K562 (cell line): Measurements from ENCODE around the gene CAMK2B. TPM values are rescaled to one million over a fixed set of nuclear protein-coding genes. Genes with fewer than 3 reads are reported as not detected.

ENCODE experiments used
- ATAC-seq: fragments of 200-7000 bp; cut with Tn5 transposase; 3 replicates; pipeline ENCODE4 v1.9.1; 2020; ENCODE audit warnings: moderate library complexity
- BruUV-seq: library from RNA; stranded (reverse); fragments of 400-500 nt; replicated peaks from 2 replicates; lab custom pipeline; 2021; lab: Mats Ljungman, UMichigan
- CTCF ChIA-PET: fragments of 300-600 bp; formaldehyde crosslinking; extraction: SDS; loops from one replicate; lab custom pipeline; 2021; ENCODE audit warnings: low intra/inter-chr PET ratio; lab: Yijun Ruan, JAX
- POLR2A ChIA-PET: fragments of 300-600, 350-650 bp; sonication (Branson Sonifier 250); formaldehyde crosslinking; extraction: SDS; loops from one replicate; lab custom pipeline; 2021; ENCODE audit warnings: antibody characterized with exemption, inconsistent platforms; lab: Yijun Ruan, JAX
- DNase-seq, 4 experiments: peaks; one replicate each; pipeline versions ENCODE4 v3.0.0 to v3.0.0-alpha.2; 2011 to 2018; ENCODE audit warnings: low spot score in 3 of 4, mixed read lengths in 3 of 4; ENCODE audit errors: extremely low read depth in 1 of 4
- FAIRE-seq: peaks from 2 replicates; lab custom pipeline; 2011; peaks lifted over from hg19 to GRCh38; lab: Jason Lieb, UNC
- H2AFZ ChIP-seq: 2 replicates; pipeline ENCODE4 v1.6.0; 2011; ENCODE audit warnings: low read depth, low read length, control low read depth, inconsistent platforms
- H3K27ac ChIP-seq: fragments of 200-600 bp; 3 replicates; pipeline ENCODE4 v1.8.0; 2011; ENCODE audit warnings: low read depth, mild to moderate bottlenecking, control low read depth, inconsistent platforms, low read length, moderate library complexity, mixed read lengths; ENCODE audit errors: extremely low read depth
- H3K27me3 ChIP-seq, 2 experiments: fragments of 300-600 bp in 1 of 2; 2 replicates in 1 of 2; 3 replicates in 1 of 2; pipeline versions ENCODE4 v1.6.0 to v1.8.0; 2011; ENCODE audit warnings: inconsistent platforms in 2 of 2, low read length in 2 of 2, mild to moderate bottlenecking in 1 of 2, mixed read lengths in 1 of 2, moderate library complexity in 1 of 2; ENCODE audit not compliant: control insufficient read depth in 2 of 2, insufficient read depth in 2 of 2
- H3K36me3 ChIP-seq: fragments of 300-600 bp; 3 replicates; pipeline ENCODE4 v1.8.0; 2011; ENCODE audit warnings: mild to moderate bottlenecking, low read length, inconsistent platforms; ENCODE audit not compliant: control insufficient read depth, insufficient read depth
- H3K4me1 ChIP-seq, 2 experiments: fragments of 200-600 bp in 1 of 2; replicated peaks in 1 of 2; 2 replicates in 1 of 2; 3 replicates in 1 of 2; pipeline versions ENCODE4 v1.5.1 to v1.8.0; 2011; ENCODE audit warnings: inconsistent platforms in 2 of 2, low read length in 2 of 2, mild to moderate bottlenecking in 1 of 2, mixed read lengths in 1 of 2, moderate library complexity in 1 of 2; ENCODE audit not compliant: control insufficient read depth in 2 of 2, insufficient read depth in 2 of 2
- H3K4me2 ChIP-seq: 2 replicates; pipeline ENCODE4 v1.6.1; 2011; ENCODE audit warnings: low read length, control low read depth, inconsistent platforms, mixed read lengths; ENCODE audit not compliant: insufficient read depth
- H3K4me3 ChIP-seq: fragments of 200-600 bp; sonication (generic), shearing (Covaris generic); 2 replicates; pipeline ENCODE4 v1.5.1; 2016; ENCODE audit warnings: control low read depth, inconsistent platforms
- H3K79me2 ChIP-seq: fragments of 200-600 bp; 3 replicates; pipeline ENCODE4 v1.8.0; 2011; ENCODE audit warnings: low read length, inconsistent platforms; ENCODE audit not compliant: control insufficient read depth, insufficient read depth
- H3K9ac ChIP-seq, 2 experiments: 2 replicates each; pipeline versions ENCODE4 v1.6.0 to v1.6.1; 2011; ENCODE audit warnings: low read depth in 2 of 2, low read length in 2 of 2, control low read depth in 1 of 2, inconsistent platforms in 1 of 2, mild to moderate bottlenecking in 1 of 2, mixed read lengths in 1 of 2; ENCODE audit not compliant: insufficient read depth in 1 of 2
- H3K9me1 ChIP-seq: one replicate; pipeline ENCODE4 v1.6.0; 2011; ENCODE audit warnings: inconsistent platforms, mild to moderate bottlenecking, low read length, moderate library complexity; ENCODE audit not compliant: control insufficient read depth, insufficient read depth
- H3K9me3 ChIP-seq: replicated peaks from 2 replicates; pipeline ENCODE4 v1.5.1; 2011; ENCODE audit warnings: low read depth, low read length, inconsistent platforms; ENCODE audit not compliant: control insufficient read depth, insufficient read depth
- H4K20me1 ChIP-seq: replicated peaks from 2 replicates; pipeline ENCODE4 v1.6.1; 2011; ENCODE audit warnings: low read length, inconsistent platforms, mixed read lengths; ENCODE audit not compliant: control insufficient read depth, insufficient read depth
- DDX20 ChIP-seq: fragments of 450-650 bp; IDR thresholded peaks from 2 replicates; pipeline ENCODE4 v1.6.1; 2016; ENCODE audit warnings: missing genetic modification characterization, low read depth, mild to moderate bottlenecking, missing compliant biosample characterization, moderate library complexity
- DPF2 ChIP-seq: fragments of 450-650 bp; IDR thresholded peaks from 2 replicates; pipeline ENCODE4 v1.6.1; 2016
- IFI16 ChIP-seq: fragments of 250-450 bp; sonication (Bioruptor Pico); IDR thresholded peaks from 2 replicates; pipeline ENCODE4 v2.1.2; 2022; ENCODE audit warnings: mild to moderate bottlenecking, inconsistent platforms
- ILK ChIP-seq: fragments of 450-650 bp; IDR thresholded peaks from 2 replicates; pipeline ENCODE4 v1.6.1; 2016; ENCODE audit warnings: missing genetic modification characterization, low read depth, mild to moderate bottlenecking, missing compliant biosample characterization, moderate library complexity, borderline replicate concordance
- JUNB ChIP-seq: fragments of 450-650 bp; formaldehyde crosslinking; conservative IDR thresholded peaks from 2 replicates; pipeline ENCODE4 v1.4.0; 2020; ENCODE audit warnings: mild to moderate bottlenecking
- PHF21A ChIP-seq: fragments of 450-650 bp; IDR thresholded peaks from 2 replicates; pipeline ENCODE4 v1.6.1; 2017; ENCODE audit warnings: low read depth, borderline replicate concordance
- ZC3H4 ChIP-seq: sonication (generic); formaldehyde crosslinking; IDR thresholded peaks from 2 replicates; pipeline ENCODE4 v1.9.0; 2021; ENCODE audit warnings: missing genetic modification reagents, borderline replicate concordance
- ZNF165 ChIP-seq: fragments of 250-450 bp; sonication (Bioruptor Pico); IDR thresholded peaks from 2 replicates; pipeline ENCODE4 v1.4.0; 2020; ENCODE audit warnings: borderline replicate concordance
- ZNF444 ChIP-seq: fragments of 250-450 bp; sonication (Bioruptor Pico); IDR thresholded peaks from 2 replicates; pipeline ENCODE4 v1.4.0; 2020; ENCODE audit warnings: mild to moderate bottlenecking, moderate library complexity
- ZNF561 ChIP-seq: fragments of 450-650 bp; formaldehyde crosslinking; conservative IDR thresholded peaks from 2 replicates; pipeline ENCODE4 v1.4.0; 2020; ENCODE audit warnings: mild to moderate bottlenecking, moderate library complexity
- ZNF76 ChIP-seq: fragments of 250-450 bp; sonication (Bioruptor Pico); IDR thresholded peaks from 2 replicates; pipeline ENCODE4 v1.4.0; 2020; ENCODE audit warnings: mild to moderate bottlenecking, moderate library complexity, borderline replicate concordance
- ZNF77 ChIP-seq: fragments of 250-450 bp; sonication (Bioruptor Pico); IDR thresholded peaks from 2 replicates; pipeline ENCODE4 v1.5.0; 2020
- ZNF830 ChIP-seq: fragments of 250-450 bp; sonication (Bioruptor Pico); IDR thresholded peaks from 2 replicates; pipeline ENCODE4 v1.5.0; 2021; ENCODE audit warnings: mild to moderate bottlenecking
- WGBS: fragments of 100-300 bp; shearing (Covaris generic); methylation state at CpG from one replicate; pipeline ENCODE4 v1.1.6; 2016; ENCODE audit warnings: low coverage, mixed read lengths; ENCODE audit not compliant: insufficient coverage; ENCODE audit errors: missing lambda C conversion rate; 5-methylcytosine and 5-hydroxymethylcytosine counted together
- in situ Hi-C: fragments of 300-500 bp; cut with MboI; formaldehyde crosslinking; loops from 4 replicates; pipeline ENCODE4 v1.15.0; 2018; ENCODE audit warnings: inconsistent platforms, mixed read lengths
- intact Hi-C: fragments of 100-400 bp; cut with micrococcal nuclease; formaldehyde crosslinking; loops from 2 replicates; pipeline ENCODE4 v1.14.2; 2022
- polyA plus RNA-seq, 8 experiments: library from polyadenylated mRNA; depleted of rRNA in 4 of 8; stranded (reverse) in 5 of 8; unstranded in 3 of 8; fragments of >200 nt; fragmentation: Nextera tagmentation in 2 of 8; fragmentation: Illumina TruSeq in 1 of 8; extraction: Ambion mirVana in 2 of 8; extraction: Trizol in 1 of 8; gene quantifications; 2 replicates each; pipeline versions ENCODE4 v1.2.1 to v1.2.3, GENCODE V29; 2011 to 2014; ENCODE audit warnings: inconsistent platforms in 1 of 8, missing spikeins in 1 of 8
- total RNA-seq, 7 experiments: library from RNA; depleted of rRNA in 6 of 7; stranded (reverse); fragments of >200 nt in 6 of 7; fragmentation: Illumina TruSeq in 2 of 7; extraction: Trizol in 2 of 7; gene quantifications; 2 replicates each; pipeline versions ENCODE4 v1.2.1 to v1.2.3, GENCODE V29; 2011 to 2021; ENCODE audit warnings: low replicate concordance in 1 of 7
- TF ChIP-seq, protein P1 (sequence below): fragments of 250-450 bp; sonication (Bioruptor Pico); IDR thresholded peaks from 2 replicates; pipeline ENCODE4 v1.5.0; 2021; ENCODE audit warnings: mild to moderate bottlenecking, borderline replicate concordance
- TF ChIP-seq, protein P2 (sequence below): fragments of 250-450 bp; sonication (Bioruptor Pico); IDR thresholded peaks from 2 replicates; pipeline ENCODE4 v1.8.0; 2021; ENCODE audit warnings: moderate library complexity, mild to moderate bottlenecking, inconsistent platforms
- TF ChIP-seq, protein P3 (sequence below): fragments of 250-450 bp; sonication (Bioruptor Pico); IDR thresholded peaks from 2 replicates; pipeline ENCODE4 v1.5.0; 2021; ENCODE audit warnings: mild to moderate bottlenecking, moderate library complexity
- TF ChIP-seq, protein P4 (sequence below): fragments of 250-450 bp; sonication (Bioruptor Pico); IDR thresholded peaks from 2 replicates; pipeline ENCODE4 v1.5.0; 2020; ENCODE audit warnings: mild to moderate bottlenecking

Gene CAMK2B
- total and polyA plus RNA-seq, 9 of the 15 experiments (the other 6 are each of a cell fraction or from before 2014, with no cell fraction given), result 0.04 to 0.09 (median 0.05) TPM; not detected in 4

DNA sequence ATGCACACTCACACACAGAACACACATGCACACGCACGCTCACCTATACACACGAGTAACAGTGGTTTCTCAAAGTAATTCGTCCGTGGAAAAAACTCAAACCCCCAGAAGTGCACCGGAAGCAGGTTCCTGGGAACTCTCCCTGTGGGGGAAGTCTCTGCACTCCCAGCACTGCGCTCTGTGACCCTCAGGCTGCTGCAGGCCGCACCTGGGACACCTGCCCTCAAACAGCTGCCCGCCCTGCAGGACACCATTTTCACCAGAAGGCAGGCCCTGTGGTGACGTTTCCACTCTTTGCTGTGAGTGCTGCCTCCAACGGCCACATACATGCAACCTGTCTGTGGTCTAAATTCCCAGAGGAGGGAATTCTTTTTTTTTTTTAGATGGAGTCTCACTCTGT is 103.3 kb downstream of the CAMK2B start:
- Histone ChIP-seq H3K27me3 (peaks cover 11 to 29% of the 10 kb centered on the region in 2 experiments; a peak in 4 of 5 replicates), H4K20me1 (no peaks in the 10 kb centered on the region), H3K79me2 (no peaks in the 10 kb centered on the region), H3K4me2 (no peak overlapping the region), H3K36me3 (no peaks in the 10 kb centered on the region), H3K27ac (no peak overlapping the region), H3K9me3 (no peaks in the 10 kb centered on the region), H3K9me1 (no peaks in the 10 kb centered on the region), H2AFZ (no peak overlapping the region), H3K4me3 (no peak overlapping the region), H3K9ac (no peak overlapping the region)
- intact Hi-C loops (no loop called here), in situ Hi-C loops (no loop called here)
- DNase-seq (no peak), FAIRE-seq (no peak), ATAC-seq (no peak)
- no TSS peak for BruUV-seq
- WGBS, result 59% methylated on average over 11 of the region's 11 CpGs
- ChIA-PET CTCF (interaction anchor here (0.6 kb wide), 1 partner anchor 140 kb away, joined by 3 read pairs; the partner anchor contains the start of gene POLM), POLR2A (interaction anchor here (1.6 kb wide), 1 partner anchor 9 kb away, joined by 6 read pairs; no protein-coding TSS in a partner anchor)
- no peak for TF ChIP-seq IFI16 (CRISPR knock-in tag)
- no peak for TF ChIP-seq ZNF830 (CRISPR knock-in tag)
- no peak for TF ChIP-seq JUNB (CRISPR knock-in tag)
- TF ChIP-seq, protein P1, sequence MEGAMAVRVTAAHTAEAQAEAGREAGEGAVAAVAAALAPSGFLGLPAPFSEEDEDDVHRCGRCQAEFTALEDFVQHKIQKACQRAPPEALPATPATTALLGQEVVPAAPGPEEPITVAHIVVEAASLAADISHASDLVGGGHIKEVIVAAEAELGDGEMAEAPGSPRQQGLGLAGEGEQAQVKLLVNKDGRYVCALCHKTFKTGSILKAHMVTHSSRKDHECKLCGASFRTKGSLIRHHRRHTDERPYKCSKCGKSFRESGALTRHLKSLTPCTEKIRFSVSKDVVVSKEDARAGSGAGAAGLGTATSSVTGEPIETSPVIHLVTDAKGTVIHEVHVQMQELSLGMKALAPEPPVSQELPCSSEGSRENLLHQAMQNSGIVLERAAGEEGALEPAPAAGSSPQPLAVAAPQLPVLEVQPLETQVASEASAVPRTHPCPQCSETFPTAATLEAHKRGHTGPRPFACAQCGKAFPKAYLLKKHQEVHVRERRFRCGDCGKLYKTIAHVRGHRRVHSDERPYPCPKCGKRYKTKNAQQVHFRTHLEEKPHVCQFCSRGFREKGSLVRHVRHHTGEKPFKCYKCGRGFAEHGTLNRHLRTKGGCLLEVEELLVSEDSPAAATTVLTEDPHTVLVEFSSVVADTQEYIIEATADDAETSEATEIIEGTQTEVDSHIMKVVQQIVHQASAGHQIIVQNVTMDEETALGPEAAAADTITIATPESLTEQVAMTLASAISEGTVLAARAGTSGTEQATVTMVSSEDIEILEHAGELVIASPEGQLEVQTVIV (CRISPR knock-in tag), result no peak
- TF ChIP-seq ILK, result no peak
- TF ChIP-seq ZNF165 (CRISPR knock-in tag), result no peak
- TF ChIP-seq, protein P2, sequence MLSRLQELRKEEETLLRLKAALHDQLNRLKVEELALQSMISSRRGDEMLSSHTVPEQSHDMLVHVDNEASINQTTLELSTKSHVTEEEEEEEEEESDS (CRISPR knock-in tag), result no peak
- TF ChIP-seq DPF2, result no peak
- TF ChIP-seq DDX20, result no peak
- TF ChIP-seq PHF21A, result no peak
- no peak for TF ChIP-seq ZNF561 (CRISPR knock-in tag)
- no peak for TF ChIP-seq ZNF77 (CRISPR knock-in tag)
- TF ChIP-seq, protein P3, sequence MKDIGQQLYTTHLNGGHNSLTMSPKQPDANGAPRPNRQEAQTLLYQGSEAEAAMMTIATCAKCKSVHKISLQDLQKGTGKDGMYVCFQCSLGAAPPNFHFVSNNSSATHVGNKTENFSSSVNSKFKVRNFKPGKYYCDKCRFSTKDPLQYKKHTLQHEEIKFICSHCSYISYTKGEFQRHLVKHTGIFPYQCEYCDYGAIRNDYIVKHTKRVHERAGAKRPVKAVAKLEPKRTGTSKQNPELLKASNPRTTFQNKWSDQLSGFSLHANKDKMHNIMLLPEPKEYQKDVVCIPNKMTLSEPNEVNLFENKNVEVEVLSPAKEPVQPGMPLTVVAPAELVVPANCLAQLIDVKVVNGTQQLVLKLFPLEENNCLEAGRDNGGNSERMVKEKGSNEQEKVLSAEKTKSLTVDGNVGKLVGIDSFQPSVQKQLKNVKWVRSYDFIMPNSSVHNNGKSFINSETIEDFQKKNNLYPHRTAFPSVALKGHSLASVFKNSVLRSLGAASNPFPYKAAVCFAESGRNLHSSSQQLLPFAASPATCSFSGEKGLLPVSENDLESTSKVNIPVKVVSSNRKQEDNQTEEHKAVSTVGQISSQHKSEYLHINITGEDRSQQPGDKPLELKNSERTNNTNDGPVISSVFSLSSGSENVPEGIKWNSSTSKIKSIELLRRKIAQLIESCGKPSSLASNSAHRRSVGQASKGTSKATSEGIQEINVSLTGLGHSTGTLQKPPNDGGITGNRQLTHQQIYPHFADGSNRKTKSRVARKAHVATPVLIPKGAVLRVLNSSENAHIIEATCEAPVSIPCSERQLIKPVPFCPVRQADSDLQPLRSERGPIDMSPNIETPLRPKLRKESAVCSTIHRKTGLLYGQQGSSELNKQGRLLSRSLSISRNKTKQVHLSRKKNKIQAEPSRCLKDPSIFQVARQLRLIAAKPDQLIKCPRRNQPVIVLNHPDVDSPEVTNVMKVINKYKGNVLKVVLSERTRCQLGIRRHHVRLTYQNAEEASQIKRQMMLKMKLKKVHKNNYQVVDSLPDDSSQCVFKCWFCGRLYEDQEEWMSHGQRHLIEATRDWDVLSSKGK (CRISPR knock-in tag), result no peak
- TF ChIP-seq ZNF444 (CRISPR knock-in tag), result no peak
- TF ChIP-seq, protein P4, sequence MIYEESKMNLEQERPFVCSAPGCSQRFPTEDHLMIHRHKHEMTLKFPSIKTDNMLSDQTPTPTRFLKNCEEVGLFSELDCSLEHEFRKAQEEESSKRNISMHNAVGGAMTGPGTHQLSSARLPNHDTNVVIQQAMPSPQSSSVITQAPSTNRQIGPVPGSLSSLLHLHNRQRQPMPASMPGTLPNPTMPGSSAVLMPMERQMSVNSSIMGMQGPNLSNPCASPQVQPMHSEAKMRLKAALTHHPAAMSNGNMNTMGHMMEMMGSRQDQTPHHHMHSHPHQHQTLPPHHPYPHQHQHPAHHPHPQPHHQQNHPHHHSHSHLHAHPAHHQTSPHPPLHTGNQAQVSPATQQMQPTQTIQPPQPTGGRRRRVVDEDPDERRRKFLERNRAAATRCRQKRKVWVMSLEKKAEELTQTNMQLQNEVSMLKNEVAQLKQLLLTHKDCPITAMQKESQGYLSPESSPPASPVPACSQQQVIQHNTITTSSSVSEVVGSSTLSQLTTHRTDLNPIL (CRISPR knock-in tag), result no peak
- TF ChIP-seq ZNF76 (CRISPR knock-in tag), result no peak
- no peak for TF ChIP-seq ZC3H4 (CRISPR knock-in tag)
- TF ChIP-seq, all 486 proteins: peak for 0
- peaks cover 0 to 67% of the 10 kb centered on the region in 2 experiments; a peak in 3 of 5 replicates for H3K4me1 ChIP-seq
